ENCODE results near the gene STRA8. TPM values are rescaled to one million over a fixed set of nuclear protein-coding genes. Genes with fewer than 3 reads are reported as not detected.

STRA8 gene
- total RNA-seq, 4 donors from 2014 or later, result not detected

DNA sequence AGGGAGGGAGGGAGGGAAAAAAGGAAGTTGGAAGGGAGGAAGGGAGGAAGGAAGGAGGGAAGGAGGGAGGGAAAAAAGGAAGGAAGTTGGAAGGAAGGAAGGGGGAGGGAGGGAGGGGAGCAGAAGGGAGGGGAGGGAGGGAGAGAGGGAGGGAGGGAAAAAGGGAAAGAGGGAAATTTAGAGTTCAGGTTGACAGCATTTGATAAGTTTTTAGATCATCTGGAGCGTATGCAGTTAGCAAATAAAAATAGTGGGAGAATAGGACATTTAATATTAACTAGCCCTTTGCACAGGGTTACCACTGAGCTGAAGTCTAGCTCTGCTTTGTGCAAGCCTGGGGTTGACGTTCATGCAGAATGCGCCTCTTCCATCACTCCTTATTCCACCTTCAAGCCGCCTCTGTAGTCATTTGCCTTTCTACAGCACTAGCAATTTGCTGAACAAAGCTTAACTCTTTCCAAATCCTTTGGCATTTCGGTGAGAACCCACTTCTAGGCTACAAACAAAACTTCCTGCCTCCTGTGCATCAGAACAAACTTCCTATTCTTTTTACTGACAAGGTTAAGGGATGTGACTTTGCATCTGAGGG, 8.6 kb downstream of the STRA8 start:
- H3K27me3 ChIP-seq, result no peaks in the 10 kb centered on the region
- no peak for DNase-seq
- H3K4me1 ChIP-seq, result no peaks in the 10 kb centered on the region
- intact Hi-C loops (cut with DNase I; ENCODE audit: low total_unique reads), result no loop called here
- H3K9me3 ChIP-seq, result no peaks in the 10 kb centered on the region
- H3K4me3 ChIP-seq, result no peak overlapping the region
- no peak for TF ChIP-seq CTCF (IDR thresholded peaks at IDR 0.05)
- TF ChIP-seq POLR2A (IDR thresholded peaks at IDR 0.05), result no peak
- H3K36me3 ChIP-seq, result no peaks in the 10 kb centered on the region
- no peak overlapping the region for H3K27ac ChIP-seq

GRCh38 chr7:135245226-135246190, 11.9 kb downstream of the STRA8 start:
- TF ChIP-seq POLR2A (IDR thresholded peaks at IDR 0.05), result no peak
- TF ChIP-seq CTCF (IDR thresholded peaks at IDR 0.05), result no peak
- H3K9me3 ChIP-seq, result no peaks in the 10 kb centered on the region
- no peak overlapping the region for H3K4me3 ChIP-seq
- no peaks in the 10 kb centered on the region for H3K27me3 ChIP-seq
- no peak for DNase-seq
- intact Hi-C loops (cut with DNase I; ENCODE audit: low total_unique reads), result no loop called here
- H3K36me3 ChIP-seq, result no peaks in the 10 kb centered on the region
- H3K4me1 ChIP-seq, result no peaks in the 10 kb centered on the region
- no peak overlapping the region for H3K27ac ChIP-seq

GRCh38 chr7:135246191-135246825, 12.7 kb downstream of the STRA8 start:
- DNase-seq, result no peak
- TF ChIP-seq POLR2A (IDR thresholded peaks at IDR 0.05) (no peak), CTCF (IDR thresholded peaks at IDR 0.05) (no peak)
- H3K27me3 ChIP-seq, result no peaks in the 10 kb centered on the region
- no peaks in the 10 kb centered on the region for H3K9me3 ChIP-seq
- no peak overlapping the region for H3K4me3 ChIP-seq
- intact Hi-C loops (cut with DNase I; ENCODE audit: low total_unique reads), result no loop called here
- no peak overlapping the region for H3K27ac ChIP-seq
- no peaks in the 10 kb centered on the region for H3K4me1 ChIP-seq
- H3K36me3 ChIP-seq, result no peaks in the 10 kb centered on the region

- no peaks in the 10 kb centered on the region for H3K27me3 ChIP-seq
- TF ChIP-seq CTCF (IDR thresholded peaks at IDR 0.05) (no peak), POLR2A (IDR thresholded peaks at IDR 0.05) (no peak)
- H3K4me1 ChIP-seq, result no peaks in the 10 kb centered on the region
- H3K4me3 ChIP-seq, result no peak overlapping the region
- no peaks in the 10 kb centered on the region for H3K9me3 ChIP-seq
- intact Hi-C loops (cut with DNase I; ENCODE audit: low total_unique reads), result no loop called here
- H3K27ac ChIP-seq, result no peak overlapping the region
- no peaks in the 10 kb centered on the region for H3K36me3 ChIP-seq
- no peak for DNase-seq
Observed at GRCh38 chr7:135247746-135248471, 14.3 kb downstream of the STRA8 start.

All from uterus (tissue), 4 donors.